HCT116 (cell line): ENCODE results near the gene CYP4F12.

ENCODE experiments used
- CEBPB ChIP-seq: IDR thresholded peaks from 2 replicates; pipeline ENCODE4 v1.6.1; 2012; ENCODE audit warnings: low read depth
- EGR1 ChIP-seq: IDR thresholded peaks from 2 replicates; pipeline ENCODE4 v1.6.1; 2012; ENCODE audit warnings: low read depth
- ELF1 ChIP-seq: IDR thresholded peaks from 2 replicates; pipeline ENCODE4 v1.6.1; 2012; ENCODE audit warnings: low read depth, borderline replicate concordance
- MAX ChIP-seq: IDR thresholded peaks from 2 replicates; pipeline ENCODE4 v1.6.1; 2012
- POLR2A ChIP-seq: IDR thresholded peaks from 2 replicates; pipeline ENCODE4 v1.7.0; 2011; ENCODE audit warnings: borderline replicate concordance; ENCODE audit not compliant: insufficient read depth, insufficient read length; ENCODE audit errors: extremely low read depth
- RAD21 ChIP-seq: IDR thresholded peaks from 2 replicates; pipeline ENCODE4 v1.6.1; 2012; ENCODE audit warnings: low read depth, mild to moderate bottlenecking
- REST ChIP-seq: IDR thresholded peaks from 2 replicates; pipeline ENCODE4 v1.6.1; 2012; ENCODE audit warnings: low read depth
- TCF7L2 ChIP-seq: IDR thresholded peaks from 2 replicates; pipeline ENCODE4 v1.7.0; 2011; ENCODE audit warnings: borderline replicate concordance, inconsistent platforms; ENCODE audit not compliant: insufficient read depth, insufficient read length; ENCODE audit errors: extremely low read depth
- TF ChIP-seq, protein P1 (sequence below), 3 experiments: fragments of 200-600 bp in 1 of 3; sonication (generic) in 1 of 3; IDR thresholded peaks in 2 of 3; conservative IDR thresholded peaks in 1 of 3; 2 replicates each; pipeline ENCODE4 v1.5.1; 2012 to 2017; ENCODE audit warnings: low read depth in 2 of 3, low read length in 2 of 3, antibody characterized with exemption in 1 of 3, borderline replicate concordance in 1 of 3, control low read depth in 1 of 3, mild to moderate bottlenecking in 1 of 3, mixed read lengths in 1 of 3, mixed run types in 1 of 3, moderate library complexity in 1 of 3; ENCODE audit not compliant: insufficient read depth in 1 of 3
- TF ChIP-seq, protein P2 (sequence below): IDR thresholded peaks from 2 replicates; pipeline ENCODE4 v1.6.1; 2011; ENCODE audit warnings: mild to moderate bottlenecking, low read length, moderate library complexity; ENCODE audit not compliant: insufficient replicate concordance; ENCODE audit errors: extremely low read depth

GRCh38 chr19:15696654-15697194 lies 23.8 kb downstream of the CYP4F12 start:
- TF ChIP-seq TCF7L2 (no peak), CEBPB (no peak), POLR2A (no peak), REST (no peak), MAX (no peak), RAD21 (no peak), ELF1 (no peak), EGR1 (no peak)
- TF ChIP-seq, protein P1, sequence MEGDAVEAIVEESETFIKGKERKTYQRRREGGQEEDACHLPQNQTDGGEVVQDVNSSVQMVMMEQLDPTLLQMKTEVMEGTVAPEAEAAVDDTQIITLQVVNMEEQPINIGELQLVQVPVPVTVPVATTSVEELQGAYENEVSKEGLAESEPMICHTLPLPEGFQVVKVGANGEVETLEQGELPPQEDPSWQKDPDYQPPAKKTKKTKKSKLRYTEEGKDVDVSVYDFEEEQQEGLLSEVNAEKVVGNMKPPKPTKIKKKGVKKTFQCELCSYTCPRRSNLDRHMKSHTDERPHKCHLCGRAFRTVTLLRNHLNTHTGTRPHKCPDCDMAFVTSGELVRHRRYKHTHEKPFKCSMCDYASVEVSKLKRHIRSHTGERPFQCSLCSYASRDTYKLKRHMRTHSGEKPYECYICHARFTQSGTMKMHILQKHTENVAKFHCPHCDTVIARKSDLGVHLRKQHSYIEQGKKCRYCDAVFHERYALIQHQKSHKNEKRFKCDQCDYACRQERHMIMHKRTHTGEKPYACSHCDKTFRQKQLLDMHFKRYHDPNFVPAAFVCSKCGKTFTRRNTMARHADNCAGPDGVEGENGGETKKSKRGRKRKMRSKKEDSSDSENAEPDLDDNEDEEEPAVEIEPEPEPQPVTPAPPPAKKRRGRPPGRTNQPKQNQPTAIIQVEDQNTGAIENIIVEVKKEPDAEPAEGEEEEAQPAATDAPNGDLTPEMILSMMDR (IDR thresholded peaks at IDR 0.05 in 2 of 3, conservative IDR thresholded peaks at IDR 0.05 in 1 of 3; ENCODE audit: borderline replicate concordance in 1 of 3, insufficient read depth in 1 of 3, low read depth in 2 of 3, low read length in 2 of 3): no peak
- TF ChIP-seq, protein P2, sequence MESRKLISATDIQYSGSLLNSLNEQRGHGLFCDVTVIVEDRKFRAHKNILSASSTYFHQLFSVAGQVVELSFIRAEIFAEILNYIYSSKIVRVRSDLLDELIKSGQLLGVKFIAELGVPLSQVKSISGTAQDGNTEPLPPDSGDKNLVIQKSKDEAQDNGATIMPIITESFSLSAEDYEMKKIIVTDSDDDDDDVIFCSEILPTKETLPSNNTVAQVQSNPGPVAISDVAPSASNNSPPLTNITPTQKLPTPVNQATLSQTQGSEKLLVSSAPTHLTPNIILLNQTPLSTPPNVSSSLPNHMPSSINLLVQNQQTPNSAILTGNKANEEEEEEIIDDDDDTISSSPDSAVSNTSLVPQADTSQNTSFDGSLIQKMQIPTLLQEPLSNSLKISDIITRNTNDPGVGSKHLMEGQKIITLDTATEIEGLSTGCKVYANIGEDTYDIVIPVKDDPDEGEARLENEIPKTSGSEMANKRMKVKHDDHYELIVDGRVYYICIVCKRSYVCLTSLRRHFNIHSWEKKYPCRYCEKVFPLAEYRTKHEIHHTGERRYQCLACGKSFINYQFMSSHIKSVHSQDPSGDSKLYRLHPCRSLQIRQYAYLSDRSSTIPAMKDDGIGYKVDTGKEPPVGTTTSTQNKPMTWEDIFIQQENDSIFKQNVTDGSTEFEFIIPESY: no peak
